Measurements from ENCODE around the gene NRG4. TPM values are rescaled to one million over a fixed set of nuclear protein-coding genes. Genes with fewer than 3 reads are reported as not detected.
"Not testable (repeated sequence)": the region's sequence is repeated elsewhere in the genome, so short reads cannot be mapped to it uniquely, and the experiment has no call there.

The NRG4 gene
- total RNA-seq, 1 donor from 2014 or later: not detected

- no peak for DNase-seq (ENCODE audit: low spot score in 2 of 2)
- intact Hi-C loops (cut with DNase I): no loop called here
- TF ChIP-seq CTCF (IDR thresholded peaks at IDR 0.05): no peak
Measured at GRCh38 chr15:75989045-75989444, 23.2 kb downstream of the NRG4 start.

GRCh38 chr15:75985971-75986370, 26.3 kb downstream of the NRG4 start:
- H3K27me3 ChIP-seq: no peaks in the 10 kb centered on the region
- DNase-seq (ENCODE audit: low spot score in 2 of 2): no peak
- no peak overlapping the region for H3K4me3 ChIP-seq
- intact Hi-C loops (cut with DNase I): no loop called here
- no peak for TF ChIP-seq CTCF (IDR thresholded peaks at IDR 0.05)
- H3K4me1 ChIP-seq: no peaks in the 10 kb centered on the region
- no peak overlapping the region for H3K27ac ChIP-seq
- H3K9me3 ChIP-seq: no peaks in the 10 kb centered on the region
- H3K36me3 ChIP-seq: no peaks in the 10 kb centered on the region

More at GRCh38 chr15:75989045-75989444, 23.2 kb downstream of the NRG4 start:
- H3K27me3 ChIP-seq: no peaks in the 10 kb centered on the region
- H3K9me3 ChIP-seq: peaks cover 0 to 10% of the 10 kb centered on the region in 2 donors
- H3K4me1 ChIP-seq: no peaks in the 10 kb centered on the region
- no peak overlapping the region for H3K4me3 ChIP-seq
- no peaks in the 10 kb centered on the region for H3K36me3 ChIP-seq
- no peak overlapping the region for H3K27ac ChIP-seq

GRCh38 chr15:75984706-75985105, 27.5 kb downstream of the NRG4 start:
- H3K36me3 ChIP-seq; DNase-seq (ENCODE audit: low spot score in 2 of 2); H3K27ac ChIP-seq; H3K4me1 ChIP-seq; H3K9me3 ChIP-seq; H3K4me3 ChIP-seq; H3K27me3 ChIP-seq; intact Hi-C loops (cut with DNase I): not testable (repeated sequence)

GRCh38 chr15:75982468-75982867, 29.8 kb downstream of the NRG4 start:
- no peaks in the 10 kb centered on the region for H3K36me3 ChIP-seq
- H3K4me3 ChIP-seq: no peak overlapping the region
- no peaks in the 10 kb centered on the region for H3K9me3 ChIP-seq
- no peak overlapping the region for H3K27ac ChIP-seq
- no peaks in the 10 kb centered on the region for H3K4me1 ChIP-seq
- intact Hi-C loops (cut with DNase I): no loop called here
- no peak for TF ChIP-seq CTCF (IDR thresholded peaks at IDR 0.05)
- DNase-seq (ENCODE audit: low spot score in 2 of 2): no peak
- no peaks in the 10 kb centered on the region for H3K27me3 ChIP-seq

- no peak for DNase-seq (ENCODE audit: low spot score in 2 of 2)
- no peaks in the 10 kb centered on the region for H3K27me3 ChIP-seq
- no peak overlapping the region for H3K27ac ChIP-seq
- H3K4me3 ChIP-seq: no peak overlapping the region
- no peaks in the 10 kb centered on the region for H3K9me3 ChIP-seq
- no peaks in the 10 kb centered on the region for H3K4me1 ChIP-seq
- H3K36me3 ChIP-seq: no peaks in the 10 kb centered on the region
- intact Hi-C loops (cut with DNase I): no loop called here
- no peak for TF ChIP-seq CTCF (IDR thresholded peaks at IDR 0.05)
Measured at GRCh38 chr15:75981149-75981815, 30.9 kb downstream of the NRG4 start.

GRCh38 chr15:75976766-75977165, 35.5 kb downstream of the NRG4 start:
- H3K9me3 ChIP-seq; H3K27ac ChIP-seq; H3K4me3 ChIP-seq; intact Hi-C loops (cut with DNase I); H3K4me1 ChIP-seq; H3K36me3 ChIP-seq; H3K27me3 ChIP-seq; DNase-seq (ENCODE audit: low spot score in 2 of 2): not testable (repeated sequence)

GRCh38 chr15:75966073-75966472, 46.2 kb downstream of the NRG4 start:
- H3K27me3 ChIP-seq: no peaks in the 10 kb centered on the region
- no peak overlapping the region for H3K27ac ChIP-seq
- no peaks in the 10 kb centered on the region for H3K4me1 ChIP-seq
- intact Hi-C loops (cut with DNase I): no loop called here
- no peak for DNase-seq (ENCODE audit: low spot score in 2 of 2)
- no peaks in the 10 kb centered on the region for H3K9me3 ChIP-seq
- TF ChIP-seq CTCF (IDR thresholded peaks at IDR 0.05): no peak
- H3K36me3 ChIP-seq: no peaks in the 10 kb centered on the region
- H3K4me3 ChIP-seq: no peak overlapping the region

Data from ascending aorta (tissue), 2 donors.